Neural cell (in vitro differentiated cells): ENCODE results near the gene CNST.

Experiments used
- EP300 ChIP-seq: fragments of 450-650 bp; conservative IDR thresholded peaks from 2 replicates; pipeline ENCODE4 v1.6.1; 2014; ENCODE audit warnings: antibody characterized with exemption, mild to moderate bottlenecking, moderate library complexity; ENCODE audit not compliant: poor library complexity, severe bottlenecking
- POLR2AphosphoS5 ChIP-seq: IDR thresholded peaks from 2 replicates; pipeline ENCODE4 v1.6.1; 2012
- TAF1 ChIP-seq: IDR thresholded peaks from 2 replicates; pipeline ENCODE4 v1.6.1; 2012; ENCODE audit warnings: low read depth
- TF ChIP-seq, protein P1 (sequence below): fragments of 450-650 bp; IDR thresholded peaks from 2 replicates; pipeline ENCODE4 v1.5.1; 2014; ENCODE audit warnings: antibody characterized with exemption, mild to moderate bottlenecking, moderate library complexity; ENCODE audit not compliant: poor library complexity, severe bottlenecking
- TF ChIP-seq, protein P2 (sequence below): IDR thresholded peaks from 2 replicates; pipeline ENCODE4 v1.6.1; 2012; ENCODE audit warnings: borderline replicate concordance

DNA sequence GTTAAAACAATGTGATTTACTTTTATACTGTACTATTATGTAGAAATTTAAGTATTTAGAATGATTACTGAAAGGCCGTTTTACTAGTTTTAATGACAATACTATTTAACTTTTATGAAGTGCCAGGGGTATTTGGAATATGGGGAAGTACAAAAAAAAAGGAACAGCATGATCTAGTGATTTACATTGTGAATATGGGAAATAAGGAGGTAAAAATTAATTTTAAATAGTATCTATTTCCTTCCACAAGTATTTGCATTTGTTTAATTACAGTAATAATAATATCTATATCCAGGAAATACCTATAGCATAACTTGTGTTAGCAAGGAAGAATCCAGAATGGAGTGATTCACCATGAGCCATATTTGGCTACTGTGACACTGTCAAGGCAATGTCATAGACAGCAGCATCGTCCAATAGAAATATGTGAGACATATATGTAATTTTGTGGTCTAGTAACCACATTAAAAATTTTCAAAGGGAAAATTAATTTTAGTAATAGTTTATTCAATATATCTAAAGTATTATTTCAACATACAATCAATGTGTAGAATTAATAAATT lies 22.0 kb downstream of the CNST start:
- TF ChIP-seq, protein P1, sequence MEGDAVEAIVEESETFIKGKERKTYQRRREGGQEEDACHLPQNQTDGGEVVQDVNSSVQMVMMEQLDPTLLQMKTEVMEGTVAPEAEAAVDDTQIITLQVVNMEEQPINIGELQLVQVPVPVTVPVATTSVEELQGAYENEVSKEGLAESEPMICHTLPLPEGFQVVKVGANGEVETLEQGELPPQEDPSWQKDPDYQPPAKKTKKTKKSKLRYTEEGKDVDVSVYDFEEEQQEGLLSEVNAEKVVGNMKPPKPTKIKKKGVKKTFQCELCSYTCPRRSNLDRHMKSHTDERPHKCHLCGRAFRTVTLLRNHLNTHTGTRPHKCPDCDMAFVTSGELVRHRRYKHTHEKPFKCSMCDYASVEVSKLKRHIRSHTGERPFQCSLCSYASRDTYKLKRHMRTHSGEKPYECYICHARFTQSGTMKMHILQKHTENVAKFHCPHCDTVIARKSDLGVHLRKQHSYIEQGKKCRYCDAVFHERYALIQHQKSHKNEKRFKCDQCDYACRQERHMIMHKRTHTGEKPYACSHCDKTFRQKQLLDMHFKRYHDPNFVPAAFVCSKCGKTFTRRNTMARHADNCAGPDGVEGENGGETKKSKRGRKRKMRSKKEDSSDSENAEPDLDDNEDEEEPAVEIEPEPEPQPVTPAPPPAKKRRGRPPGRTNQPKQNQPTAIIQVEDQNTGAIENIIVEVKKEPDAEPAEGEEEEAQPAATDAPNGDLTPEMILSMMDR: no peak
- TF ChIP-seq EP300: no peak
- TF ChIP-seq, protein P2, sequence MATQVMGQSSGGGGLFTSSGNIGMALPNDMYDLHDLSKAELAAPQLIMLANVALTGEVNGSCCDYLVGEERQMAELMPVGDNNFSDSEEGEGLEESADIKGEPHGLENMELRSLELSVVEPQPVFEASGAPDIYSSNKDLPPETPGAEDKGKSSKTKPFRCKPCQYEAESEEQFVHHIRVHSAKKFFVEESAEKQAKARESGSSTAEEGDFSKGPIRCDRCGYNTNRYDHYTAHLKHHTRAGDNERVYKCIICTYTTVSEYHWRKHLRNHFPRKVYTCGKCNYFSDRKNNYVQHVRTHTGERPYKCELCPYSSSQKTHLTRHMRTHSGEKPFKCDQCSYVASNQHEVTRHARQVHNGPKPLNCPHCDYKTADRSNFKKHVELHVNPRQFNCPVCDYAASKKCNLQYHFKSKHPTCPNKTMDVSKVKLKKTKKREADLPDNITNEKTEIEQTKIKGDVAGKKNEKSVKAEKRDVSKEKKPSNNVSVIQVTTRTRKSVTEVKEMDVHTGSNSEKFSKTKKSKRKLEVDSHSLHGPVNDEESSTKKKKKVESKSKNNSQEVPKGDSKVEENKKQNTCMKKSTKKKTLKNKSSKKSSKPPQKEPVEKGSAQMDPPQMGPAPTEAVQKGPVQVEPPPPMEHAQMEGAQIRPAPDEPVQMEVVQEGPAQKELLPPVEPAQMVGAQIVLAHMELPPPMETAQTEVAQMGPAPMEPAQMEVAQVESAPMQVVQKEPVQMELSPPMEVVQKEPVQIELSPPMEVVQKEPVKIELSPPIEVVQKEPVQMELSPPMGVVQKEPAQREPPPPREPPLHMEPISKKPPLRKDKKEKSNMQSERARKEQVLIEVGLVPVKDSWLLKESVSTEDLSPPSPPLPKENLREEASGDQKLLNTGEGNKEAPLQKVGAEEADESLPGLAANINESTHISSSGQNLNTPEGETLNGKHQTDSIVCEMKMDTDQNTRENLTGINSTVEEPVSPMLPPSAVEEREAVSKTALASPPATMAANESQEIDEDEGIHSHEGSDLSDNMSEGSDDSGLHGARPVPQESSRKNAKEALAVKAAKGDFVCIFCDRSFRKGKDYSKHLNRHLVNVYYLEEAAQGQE: no peak
- no peak for TF ChIP-seq TAF1
- TF ChIP-seq POLR2AphosphoS5: no peak
